ENCODE results near the gene SMIM45.

The SMIM45 gene

DNA sequence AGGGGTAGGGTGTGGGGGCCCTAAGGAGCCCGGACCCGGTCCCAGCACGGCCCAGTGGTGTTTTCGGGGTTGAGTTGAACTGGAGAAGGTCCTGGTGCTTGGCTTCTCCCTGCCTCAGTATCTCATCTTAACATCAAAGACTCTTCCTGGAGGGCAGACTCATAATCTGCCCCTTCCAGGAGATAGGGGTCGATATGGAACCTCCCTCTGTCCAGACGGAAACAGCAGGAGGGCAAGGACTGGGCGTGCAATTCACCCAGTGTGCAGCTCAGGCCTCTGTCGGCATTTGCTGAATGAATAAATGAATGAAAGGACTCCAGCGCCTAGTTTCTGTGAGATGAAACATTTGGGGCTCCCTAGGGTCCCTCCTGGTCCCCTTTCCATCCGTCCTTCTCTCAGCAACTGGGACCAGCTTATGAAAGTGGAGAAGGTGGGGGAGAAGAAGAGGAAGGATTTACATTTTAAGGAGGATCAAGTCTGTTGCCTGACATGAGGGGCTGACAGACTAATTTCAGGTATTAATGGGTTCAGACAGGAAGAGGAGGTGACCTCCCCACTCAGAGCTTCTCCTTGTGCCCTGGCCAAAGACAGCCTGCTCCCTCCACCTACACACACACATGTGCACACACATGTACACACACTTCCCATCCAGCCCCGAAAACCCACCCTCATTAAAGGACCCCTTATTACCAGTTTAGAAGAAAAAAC is 36.0 kb upstream of the SMIM45 start:
- no peak for DNase-seq

DNA sequence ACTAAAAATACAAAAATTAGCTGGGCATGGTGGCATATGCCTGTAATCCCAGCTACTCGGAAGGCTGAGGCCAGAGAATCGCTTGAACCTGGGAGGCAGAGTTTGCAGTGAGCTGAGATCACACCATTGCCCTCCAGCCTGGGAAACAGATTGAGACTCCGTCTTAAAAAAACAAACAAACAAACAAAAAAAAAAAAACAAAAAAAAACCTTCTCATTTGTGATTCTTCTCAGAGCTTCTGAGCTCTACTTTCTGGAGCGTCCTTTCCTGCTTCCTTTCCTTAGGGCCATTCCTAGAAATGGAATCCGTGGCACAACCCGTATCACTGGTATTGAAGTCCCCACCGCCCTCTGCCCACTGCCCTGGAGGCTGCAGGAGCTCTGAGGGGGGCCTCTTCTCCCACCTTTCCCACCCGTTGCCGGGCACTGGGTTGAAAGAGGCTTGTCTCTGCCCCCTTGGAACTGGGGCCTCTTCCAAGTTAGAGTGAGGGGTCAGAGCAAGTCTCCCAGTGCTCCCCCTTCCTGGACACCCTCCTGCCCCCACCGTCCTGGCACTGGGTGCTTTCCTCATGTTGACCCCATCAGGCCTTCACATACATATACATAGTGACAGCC is 35.1 kb upstream of the SMIM45 start:
- no peak for DNase-seq

DNA sequence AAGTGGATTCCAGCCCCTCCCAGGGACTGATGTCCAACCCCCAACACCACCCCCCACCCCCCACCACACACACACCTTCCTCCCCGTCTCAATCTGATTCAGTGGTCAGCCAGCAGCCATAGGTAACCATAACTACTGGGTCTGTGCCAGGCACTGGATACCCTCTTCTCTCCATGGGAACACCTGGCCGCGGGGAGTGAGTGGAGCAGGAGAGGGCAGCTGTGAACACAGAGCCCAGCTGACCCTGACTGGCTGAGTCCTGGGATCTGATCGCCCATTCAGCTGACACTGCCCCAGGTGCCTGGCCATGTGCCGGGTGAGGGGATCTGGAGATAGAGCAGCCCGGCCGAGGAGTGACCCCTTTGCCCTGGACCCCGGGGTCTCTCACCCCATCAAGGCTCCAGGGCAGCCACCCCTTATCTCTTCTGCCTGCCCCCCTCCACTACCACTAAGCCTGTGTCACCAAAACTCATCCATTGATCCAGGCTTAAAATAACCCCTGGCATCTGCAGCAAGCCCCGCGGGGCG is 34.5 kb upstream of the SMIM45 start:
- DNase-seq = no peak

DNA sequence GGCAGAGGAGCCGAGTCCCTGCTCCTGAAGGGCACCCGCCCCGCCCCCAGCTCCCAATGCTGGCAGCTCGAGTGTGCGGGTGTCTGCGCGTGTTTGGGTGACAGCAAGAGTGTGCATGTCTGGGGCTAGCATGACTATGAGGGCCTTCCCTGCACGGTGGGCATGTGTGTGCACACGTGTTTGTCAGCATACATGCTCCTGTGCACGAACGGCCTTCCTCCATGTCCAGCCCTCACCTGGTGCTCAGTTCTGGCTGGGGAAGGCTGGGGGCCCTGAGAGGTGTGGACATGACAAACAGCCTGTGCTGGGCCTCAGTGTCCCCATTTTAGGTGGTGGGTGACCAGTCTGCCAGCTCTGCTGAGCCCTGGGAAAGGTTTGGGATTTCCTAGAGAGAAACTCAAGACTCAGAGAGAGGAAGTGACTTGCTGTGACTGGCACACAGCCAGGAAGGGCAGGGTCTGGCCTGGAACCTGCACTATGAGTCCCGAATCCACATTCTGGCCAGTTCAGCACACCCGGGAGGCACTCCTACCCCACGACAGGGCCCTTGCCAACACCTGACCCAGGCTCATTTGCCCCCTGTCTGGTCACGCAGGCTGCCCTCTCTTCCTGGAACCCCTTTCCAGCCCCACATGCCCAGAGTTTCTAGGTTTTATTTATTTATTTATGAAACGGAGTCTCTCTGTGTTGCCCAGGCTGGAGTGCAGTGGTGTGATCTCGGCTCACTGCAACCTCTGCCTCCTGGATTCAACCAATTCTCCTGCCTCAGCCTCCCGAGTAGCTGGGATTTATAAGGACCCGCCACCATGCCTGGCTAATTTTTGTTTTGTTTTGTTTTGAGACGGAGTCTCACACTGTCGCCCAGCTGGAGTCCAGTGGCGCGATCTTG is 33.8 kb upstream of the SMIM45 start:
- DNase-seq = no peak

DNA sequence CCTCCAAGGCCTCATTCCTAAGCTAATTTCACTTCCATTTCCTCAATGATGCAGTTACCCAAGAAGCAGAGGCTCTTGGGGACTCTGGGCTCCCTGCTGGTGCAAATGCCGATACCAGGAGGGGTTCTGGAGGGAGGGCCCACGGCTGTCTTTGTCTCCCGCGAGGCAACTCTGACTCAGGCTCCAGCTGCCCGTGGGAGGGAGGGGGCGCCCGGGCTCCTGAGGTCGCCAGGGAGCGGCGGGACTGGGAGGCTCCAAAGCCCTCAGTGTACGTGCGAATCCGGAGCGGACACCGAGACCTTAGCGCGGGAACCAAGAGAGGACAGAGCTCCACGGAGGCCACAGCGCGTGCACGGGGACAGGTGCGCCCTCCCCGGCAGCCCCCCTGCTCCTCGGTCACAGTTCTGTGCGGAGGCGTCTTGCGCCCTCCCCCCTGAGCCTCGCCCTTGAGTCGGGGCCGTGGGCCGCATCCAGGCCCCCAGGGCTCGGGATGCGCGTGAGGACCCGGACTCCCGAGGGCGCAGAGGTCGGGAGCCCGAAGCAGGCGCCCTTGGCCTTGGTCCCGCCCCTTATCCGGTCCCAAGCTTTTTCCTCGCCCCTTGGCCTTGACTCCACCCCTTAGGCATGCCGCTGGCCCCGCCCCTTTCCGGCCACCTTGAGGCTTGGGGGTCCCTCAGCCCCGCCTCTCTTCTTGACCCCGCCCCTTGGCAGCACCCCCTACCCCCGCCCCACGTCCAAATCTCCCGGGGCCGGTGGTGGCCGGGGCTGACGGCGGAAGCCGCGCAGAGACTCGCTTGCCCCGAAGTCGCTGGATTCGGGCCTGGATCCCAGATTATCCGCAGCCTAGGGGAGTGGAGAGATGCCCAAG is 32.4 kb upstream of the SMIM45 start:
- peak; percentile 42 for DNase-seq

DNA sequence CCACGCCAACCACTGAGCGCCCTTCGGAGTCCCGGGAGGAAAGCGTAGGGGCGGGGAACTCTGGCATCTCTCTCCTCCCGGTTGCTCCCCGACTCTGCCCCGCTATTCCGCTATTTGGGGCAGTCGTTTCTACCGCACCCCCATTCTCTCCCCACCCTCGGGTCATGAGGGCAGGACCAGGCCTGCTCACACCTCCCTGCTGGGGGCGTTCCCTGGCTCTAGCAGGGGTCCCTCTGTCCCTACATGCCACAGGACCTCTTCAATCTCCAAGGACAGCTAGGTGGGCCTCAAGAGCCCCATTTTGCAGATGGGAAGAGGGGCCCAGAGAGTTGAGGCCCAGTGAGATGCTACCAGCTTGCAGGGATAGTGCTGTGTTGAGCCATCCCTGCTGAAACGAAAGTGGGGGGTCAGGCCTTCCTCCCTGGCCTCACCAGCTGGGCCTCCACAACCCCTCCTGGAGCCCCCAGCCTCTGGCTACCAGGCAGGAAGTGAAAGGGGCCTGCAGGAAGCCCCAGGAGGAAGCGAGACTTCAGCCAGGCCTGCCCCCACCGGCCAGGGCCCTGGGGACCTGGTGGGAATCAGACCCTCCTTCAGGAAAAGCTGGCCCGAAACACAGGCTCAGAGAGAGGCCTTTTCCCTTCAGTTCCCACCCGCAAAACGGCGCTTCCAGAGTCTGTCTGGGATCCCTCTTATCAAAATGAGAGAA is 31.5 kb upstream of the SMIM45 start:
- no peak for DNase-seq

DNA sequence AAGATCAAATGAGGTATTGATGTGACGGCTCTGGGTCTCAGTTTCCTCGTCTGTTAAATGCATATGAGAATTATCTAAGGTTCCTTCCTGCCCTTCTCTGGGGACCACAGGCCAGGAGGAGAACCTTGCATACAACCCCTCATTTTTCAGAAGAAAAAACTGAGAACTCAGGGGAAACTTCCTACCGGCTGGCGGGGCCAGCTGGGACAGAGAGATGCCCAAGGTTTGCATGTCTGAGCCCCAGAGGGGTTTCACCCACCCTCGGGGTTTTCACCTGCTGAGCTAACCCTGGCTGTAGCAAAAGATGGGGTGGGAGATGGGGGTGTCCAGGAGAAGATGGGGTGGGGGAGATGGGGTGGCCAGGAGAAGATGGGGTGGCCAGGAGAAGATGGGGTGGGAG is 29.6 kb upstream of the SMIM45 start:
- no peak for DNase-seq

DNA sequence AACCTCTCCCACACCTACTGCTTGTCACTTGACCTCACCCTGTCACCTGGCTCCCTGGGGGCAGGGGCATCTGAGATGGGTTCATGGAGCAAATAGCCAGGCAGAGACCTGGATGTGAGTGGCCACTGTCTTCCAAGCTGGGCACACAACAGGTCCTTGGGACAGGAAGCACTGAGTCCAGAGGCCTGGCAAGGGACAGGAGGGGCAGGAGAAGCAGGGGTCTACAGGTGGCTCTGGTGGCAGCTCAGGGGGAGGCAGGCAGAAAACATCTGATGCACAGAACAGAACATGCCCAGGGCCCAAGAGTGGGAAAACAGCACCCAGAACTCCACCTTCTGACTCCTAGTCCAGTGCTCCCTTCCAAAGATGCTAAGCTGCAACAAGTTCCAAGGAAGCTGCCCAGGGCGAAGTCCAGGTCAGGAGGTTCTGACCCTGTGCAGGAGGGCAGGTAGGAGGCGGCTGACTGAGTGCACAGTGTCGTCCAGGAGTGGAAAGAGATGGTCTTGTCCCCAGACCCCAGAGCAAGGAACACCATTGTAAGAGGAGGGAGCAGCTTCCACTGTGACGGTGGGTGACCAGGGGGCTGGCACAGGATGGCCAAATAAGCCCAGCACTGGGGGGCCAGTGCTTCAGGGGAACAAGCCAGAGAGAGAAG is 28.9 kb upstream of the SMIM45 start:
- DNase-seq = no peak

DNA sequence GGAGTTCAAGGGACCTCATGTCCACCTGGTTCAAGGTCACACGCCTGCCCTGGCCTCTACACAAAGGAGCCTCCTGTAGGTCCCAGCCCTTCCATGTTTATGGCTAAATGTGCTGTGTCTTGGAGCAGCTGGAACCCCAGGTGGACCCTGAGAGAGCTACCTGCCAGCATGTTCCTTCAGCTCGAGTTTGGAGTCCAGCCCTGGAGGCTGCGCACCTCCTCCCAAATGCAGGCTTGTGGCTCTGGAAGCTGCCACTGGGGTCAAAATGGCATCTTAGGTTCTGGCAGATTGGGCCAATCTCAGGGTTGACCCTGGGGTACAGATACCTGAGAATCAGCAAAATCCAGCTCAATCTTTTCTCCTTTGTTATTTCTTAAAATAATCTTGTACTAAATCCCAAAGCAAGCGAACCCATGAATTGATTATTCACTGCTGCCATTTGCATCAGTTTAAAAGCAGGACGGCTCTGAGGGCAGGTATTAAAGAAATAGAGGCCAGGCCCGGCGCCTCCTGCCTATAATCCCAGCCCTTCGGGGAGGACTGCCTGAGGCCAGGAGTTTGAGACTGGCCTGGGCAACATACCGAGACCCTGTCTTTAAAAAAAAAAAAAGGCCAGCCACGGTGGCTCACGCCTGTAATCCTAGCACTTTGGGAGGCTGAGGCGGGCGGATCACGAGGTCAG is 28.2 kb upstream of the SMIM45 start:
- no peak for DNase-seq

DNA sequence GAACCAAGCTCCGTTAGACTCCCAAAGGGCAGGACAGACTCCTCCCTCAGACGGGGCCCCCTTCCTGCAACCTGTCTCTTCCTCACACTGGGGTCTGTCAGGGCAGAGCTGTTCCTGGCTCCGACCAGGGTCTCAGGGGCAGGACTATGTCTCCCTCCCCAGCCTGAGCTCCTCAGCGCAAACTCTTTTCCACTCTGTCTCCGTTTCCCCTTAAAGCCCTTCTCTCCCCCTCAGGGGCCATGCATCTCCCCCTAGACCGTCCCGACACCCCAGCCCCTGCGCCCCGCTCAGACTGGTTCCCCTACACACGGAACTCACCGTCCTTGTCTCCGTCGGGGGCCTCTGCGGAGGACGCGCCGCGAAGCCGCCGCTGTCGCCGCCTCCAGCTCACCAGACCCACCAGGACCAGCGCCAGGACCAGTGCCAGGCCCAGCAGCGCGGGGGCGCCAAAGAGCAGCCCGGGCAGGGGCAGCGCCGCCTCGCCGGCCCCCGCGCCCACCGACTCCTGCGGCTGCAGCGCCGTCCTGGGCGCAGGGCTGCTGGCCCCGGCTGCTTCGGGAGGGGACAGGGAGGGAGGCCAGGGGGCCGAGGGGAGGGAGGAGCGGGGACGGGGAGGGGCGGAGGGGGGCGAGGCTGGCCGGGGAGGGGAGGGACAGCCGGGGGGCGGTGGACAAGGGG is 26.0 kb upstream of the SMIM45 start:
- peak; percentile 63 for DNase-seq

DNA sequence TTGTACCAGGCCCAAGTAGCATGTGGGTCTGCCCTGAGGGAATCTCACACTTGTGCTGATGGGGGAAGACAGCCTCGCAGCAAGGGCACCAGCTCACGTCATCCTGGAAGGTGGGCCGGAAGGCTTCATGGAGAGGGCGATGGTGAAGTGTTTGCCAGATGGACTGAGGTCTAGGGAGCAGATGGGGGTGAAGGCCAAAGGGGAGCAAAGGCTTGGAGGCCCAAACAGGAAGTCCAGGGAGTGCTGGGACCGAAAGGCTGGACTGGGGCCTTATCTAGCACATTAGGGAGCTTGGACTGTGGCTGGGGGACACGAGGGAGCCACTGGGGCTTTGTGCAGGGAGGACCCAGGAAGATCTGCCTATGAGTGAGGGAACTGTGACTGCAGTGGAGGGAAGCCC is 24.1 kb upstream of the SMIM45 start:
- no peak for DNase-seq

DNA sequence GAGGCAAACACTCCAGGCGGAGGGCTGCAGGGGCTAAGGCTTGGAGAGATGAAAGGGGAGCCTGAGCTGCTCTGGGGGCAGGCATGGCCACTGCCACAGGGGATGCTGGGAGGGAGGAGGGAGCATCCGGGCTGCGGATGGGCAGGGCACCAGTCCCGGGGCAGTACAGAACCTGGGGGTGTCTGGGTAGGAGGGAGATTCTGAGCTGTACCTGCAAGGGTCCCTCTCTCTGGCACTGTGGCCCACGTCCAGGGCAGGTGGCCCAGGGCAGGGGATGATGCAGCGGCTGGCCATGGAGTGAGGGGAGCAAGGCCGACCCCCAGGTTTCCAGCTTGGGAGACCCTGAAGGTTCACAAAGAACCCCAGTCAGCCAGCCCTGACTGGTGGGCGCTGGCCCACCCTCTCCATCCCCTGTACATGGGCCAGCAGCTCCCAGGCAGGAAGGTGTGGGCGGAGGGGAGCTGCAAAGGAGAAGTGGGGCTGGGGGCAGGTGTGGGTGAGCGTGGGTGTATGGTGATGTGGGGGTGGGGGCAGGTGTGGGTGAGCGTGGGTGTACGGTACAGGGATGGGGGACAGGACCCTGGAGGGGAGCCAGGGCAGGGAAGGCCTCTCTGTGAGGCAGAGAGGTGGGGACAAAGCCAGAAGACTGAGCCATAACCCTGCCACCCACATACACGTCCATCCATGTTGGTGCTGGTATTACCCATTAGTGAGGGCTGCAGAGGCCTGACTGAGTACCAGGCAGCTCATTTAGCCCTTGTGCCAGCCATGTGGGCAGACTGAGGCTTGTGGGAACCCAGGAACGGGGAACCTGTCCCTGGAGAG is 23.1 kb upstream of the SMIM45 start:
- no peak for DNase-seq

DNA sequence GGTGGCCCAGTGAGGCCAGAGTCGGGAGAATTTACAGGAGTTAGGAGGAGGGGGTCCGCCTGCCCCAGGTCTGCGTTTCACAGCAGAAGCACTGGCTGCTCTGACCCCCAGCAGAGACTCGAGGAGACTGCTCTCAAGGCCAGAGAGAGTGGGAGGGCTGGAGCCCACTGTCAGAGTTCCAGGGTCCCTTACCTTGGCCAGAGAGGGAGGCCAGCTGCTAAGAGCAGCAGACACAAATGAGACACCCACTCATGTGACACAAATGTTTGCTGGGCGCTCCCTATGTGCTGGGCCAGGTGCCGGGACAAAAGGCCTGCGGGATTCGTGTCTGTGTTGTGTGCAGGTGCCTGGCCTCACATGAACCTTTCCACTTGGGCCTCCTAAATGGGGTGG is 22.5 kb upstream of the SMIM45 start:
- no peak for DNase-seq

DNA sequence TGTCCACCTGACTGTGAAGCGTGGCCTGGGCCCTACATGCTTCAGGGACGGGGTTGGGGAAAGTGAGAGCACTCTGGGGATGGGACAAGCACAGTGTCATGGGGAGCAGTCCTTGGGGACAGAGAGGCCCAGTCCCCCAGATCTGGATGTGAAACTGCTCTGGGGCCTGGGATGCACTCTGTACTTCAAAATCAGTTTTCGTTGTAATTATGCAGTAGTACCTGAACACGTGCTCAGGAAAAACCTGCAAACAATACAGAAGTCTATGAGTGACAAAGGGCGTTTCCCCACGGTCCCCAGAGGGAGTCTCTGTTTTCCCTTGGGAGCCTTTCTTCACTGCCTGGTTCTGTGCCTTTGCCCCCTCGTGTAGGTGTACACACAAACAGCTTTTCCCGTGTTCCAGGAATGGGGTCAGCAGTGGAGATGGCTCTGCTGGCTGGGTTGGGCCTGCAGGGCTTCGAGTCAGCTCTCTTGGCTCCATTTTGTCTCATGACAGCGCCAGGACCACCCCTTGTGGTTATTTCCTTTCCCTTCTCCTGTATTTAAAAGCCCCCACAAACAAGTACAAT is 20.2 kb upstream of the SMIM45 start:
- no peak for DNase-seq

DNA sequence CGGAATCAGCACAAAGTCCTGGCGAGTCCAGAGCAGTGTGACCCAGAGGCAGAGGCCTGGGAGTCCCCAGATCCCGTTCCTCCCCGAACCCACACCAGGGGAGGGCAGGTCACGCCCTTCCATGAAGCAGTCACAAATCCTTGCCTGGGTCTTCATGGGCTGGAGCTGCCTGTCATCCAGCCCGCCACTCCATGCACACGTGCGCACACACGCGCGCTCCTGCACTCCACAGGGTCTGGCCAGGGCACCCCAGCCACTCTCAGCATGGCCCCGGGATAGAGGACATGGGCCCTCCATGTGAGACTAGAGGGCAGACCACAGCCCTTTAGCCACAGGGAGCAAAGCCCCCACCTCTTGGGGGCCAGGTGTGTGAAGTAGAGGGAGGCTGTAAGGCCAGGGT is 19.6 kb upstream of the SMIM45 start:
- DNase-seq = no peak

DNA sequence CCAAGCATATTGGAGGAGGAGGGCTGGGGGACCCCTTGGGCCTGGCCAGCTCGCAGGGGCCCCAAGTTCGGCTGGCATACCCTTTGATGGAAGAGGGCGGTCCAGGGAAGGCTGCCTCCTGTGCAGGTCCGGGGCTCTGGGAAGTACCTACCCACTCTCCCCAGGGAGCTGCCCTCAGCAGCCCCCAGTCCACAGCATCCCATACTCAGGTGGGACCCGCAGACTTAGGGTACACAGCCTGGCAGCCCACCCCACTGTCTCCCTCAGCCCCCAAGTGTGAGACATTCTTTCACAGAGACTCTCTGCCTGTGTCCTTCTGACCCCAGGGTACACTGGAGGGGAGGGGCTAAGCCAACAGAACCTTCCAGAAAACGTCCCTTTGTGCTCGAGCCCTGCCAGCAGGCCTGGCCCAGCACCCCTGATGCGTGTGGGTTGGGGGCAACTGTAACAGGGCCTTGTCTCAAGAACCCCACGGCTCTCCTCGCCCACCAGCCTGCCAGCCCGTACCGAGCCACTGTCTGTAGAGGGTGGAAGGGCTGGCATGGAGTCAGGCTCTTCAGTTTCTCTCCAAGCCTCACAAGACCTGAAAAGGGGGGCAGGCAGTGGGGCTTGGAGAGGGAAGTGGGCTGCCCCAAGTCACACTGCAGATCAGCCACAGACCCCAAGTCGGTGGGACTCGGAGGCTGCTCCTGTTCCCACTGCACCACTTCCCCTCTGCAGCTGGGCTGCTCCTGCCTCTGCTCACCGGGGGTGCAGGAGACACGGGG is 18.4 kb upstream of the SMIM45 start:
- DNase-seq = no peak

DNA sequence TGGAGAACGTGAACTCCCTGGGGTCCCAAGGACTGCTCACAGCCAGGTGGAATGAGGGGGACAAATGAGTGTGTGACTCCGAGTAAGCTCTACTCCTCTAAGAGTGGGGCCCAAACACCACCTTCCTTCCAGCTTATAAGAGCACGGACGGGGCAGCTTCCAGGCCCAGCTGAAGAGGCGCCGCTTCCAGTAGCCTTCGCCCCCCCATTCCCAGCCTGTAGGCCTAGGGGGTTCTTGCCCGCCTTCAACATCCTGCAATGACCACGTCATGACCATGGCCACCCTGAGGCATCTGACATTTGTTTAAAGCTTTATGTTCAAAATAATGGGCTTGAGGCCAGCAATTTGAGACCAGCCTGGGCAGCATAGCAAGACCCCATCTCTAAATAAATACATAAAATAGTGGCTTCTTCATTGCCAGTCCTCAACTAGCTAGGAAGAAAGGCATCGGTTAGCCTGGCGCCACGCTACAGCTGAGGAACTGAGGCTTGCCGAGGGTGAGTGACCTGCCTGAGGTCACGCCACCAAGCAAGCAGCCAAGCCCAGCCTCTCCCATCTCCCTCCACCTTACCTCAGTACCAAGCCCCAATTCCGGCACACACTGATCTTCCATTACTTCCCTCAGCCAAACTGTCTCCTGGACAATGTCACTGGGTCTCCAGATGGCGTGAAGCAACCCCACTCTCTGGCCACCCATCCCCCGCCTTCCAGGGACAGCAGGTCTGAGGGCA is 17.5 kb upstream of the SMIM45 start:
- no peak for DNase-seq

DNA sequence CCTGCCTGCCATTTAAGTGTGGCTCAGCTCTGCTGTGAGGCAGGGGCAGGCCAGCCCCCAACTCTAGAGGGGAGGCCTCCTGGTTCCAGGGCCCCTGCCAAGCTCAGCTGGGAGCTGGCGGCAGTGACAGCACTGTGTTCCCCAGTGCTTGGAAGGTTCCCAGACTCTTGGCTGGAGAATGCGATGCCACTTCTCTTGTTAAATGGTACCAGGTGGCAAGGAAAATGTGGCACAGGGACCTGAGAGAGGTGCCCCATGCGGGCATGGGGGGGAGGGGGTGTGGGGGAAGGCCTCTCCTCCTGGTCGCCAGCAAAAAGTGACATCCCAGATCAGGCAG is 17.0 kb upstream of the SMIM45 start:
- no peak for DNase-seq
